A549 treated with ZK216348 at 1 μM for 4 hours (cell line): ENCODE data around the gene GTF2E1. TPM values are rescaled to one million over a fixed set of nuclear protein-coding genes. Genes with fewer than 3 reads are reported as not detected.

Experiments
- total RNA-seq: library from RNA; stranded (reverse); fragments of 200-300 nt; extraction: Qiagen RNA extraction; gene quantifications from 5 replicates; pipeline ENCODE4 v1.2.3, GENCODE V29; 2022; ENCODE audit warnings: low read depth

GTF2E1 gene
- 8.6 to 20.0 TPM (median 12.9 TPM) in 5 replicates for total RNA-seq

GRCh38 chr3:120742198-120742848 is at the start of gene GTF2E1, which contains the start of gene RABL3:
GTF2E1 (plus strand) TSS chr3:120742744; CDS start chr3:120750553, 7,809 bp downstream.
RABL3 (minus strand) TSS chr3:120742516; CDS start chr3:120742507, 9 bp downstream.

Other genes with a start within 250 kb of the GTF2E1 start
- 193 to 412 TPM (median 222 TPM) in 5 replicates for gene NDUFB4, start 146.4 kb upstream of the GTF2E1 start, total RNA-seq
- gene HGD, start 60.5 kb upstream of the GTF2E1 start, total RNA-seq, result 15.7 to 20.7 TPM (median 20.0 TPM) in 5 replicates
- gene RABL3, start 228 bp upstream of the GTF2E1 start, total RNA-seq, result 15.2 to 25.5 TPM (median 18.6 TPM) in 5 replicates
- not detected in 5 replicates for gene STXBP5L, start 165.5 kb downstream of the GTF2E1 start, total RNA-seq